CD4-positive, alpha-beta T cell treated with Interferon alpha-2 for 1 hour (primary cell): ENCODE measurements around the gene RDH8.

Source experiments
- DNase-seq, 2 donors: peaks; one replicate each; pipeline ENCODE4 v3.0.0-alpha.2; 2020 to 2022

Gene RDH8

GRCh38 chr19:10013316-10013715 lies at the start of gene RDH8:
RDH8 (plus strand) TSS chr19:10013483; CDS start chr19:10013498, 15 bp downstream.
- DNase-seq: no peak

DNA sequence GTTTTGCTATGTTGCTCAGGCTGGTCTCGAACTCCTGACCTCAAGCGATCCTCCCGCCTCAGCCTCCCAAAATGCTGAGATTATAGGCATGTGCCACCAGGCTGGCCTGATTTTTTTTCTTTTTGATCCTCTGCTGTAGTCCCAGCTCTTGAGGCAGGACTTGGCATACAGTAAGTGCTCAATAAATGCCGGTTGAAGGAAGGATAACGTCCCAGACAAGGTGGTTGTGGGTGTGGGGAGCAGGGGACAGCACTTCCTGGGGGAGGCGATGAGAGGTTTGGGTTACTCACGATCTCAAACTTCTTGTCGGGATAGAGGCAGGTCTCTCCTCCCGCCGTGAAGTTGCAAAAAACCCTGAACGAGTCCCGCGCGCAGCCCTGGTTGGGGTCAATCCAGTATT lies 47.3 kb upstream of the RDH8 start:
- no peak for DNase-seq

DNA sequence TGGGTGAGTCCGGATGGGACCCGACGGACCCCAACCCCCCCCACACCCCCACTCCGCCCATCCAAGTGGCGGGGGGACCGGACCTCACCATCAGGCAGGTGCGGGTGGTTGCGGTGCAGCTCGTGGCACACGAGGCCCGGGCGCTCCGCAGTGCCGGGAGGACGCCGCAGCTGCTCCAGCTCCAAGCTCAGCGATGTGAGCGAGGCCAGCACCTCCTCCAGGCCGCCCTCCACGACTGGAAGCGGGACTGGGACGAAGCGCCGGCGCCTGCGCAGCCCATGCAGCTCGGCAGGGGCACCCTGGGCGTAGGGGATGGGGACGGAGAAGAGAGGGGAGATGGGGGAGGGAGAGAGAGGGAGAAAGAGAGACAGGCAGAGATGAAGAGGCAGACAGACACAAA lies 46.8 kb upstream of the RDH8 start:
- DNase-seq: no peak

GRCh38 chr19:9967326-9967725 lies 46.0 kb upstream of the RDH8 start:
- no peak for DNase-seq

GRCh38 chr19:9968820-9969687 lies 44.2 kb upstream of the RDH8 start:
- DNase-seq: no peak

DNA sequence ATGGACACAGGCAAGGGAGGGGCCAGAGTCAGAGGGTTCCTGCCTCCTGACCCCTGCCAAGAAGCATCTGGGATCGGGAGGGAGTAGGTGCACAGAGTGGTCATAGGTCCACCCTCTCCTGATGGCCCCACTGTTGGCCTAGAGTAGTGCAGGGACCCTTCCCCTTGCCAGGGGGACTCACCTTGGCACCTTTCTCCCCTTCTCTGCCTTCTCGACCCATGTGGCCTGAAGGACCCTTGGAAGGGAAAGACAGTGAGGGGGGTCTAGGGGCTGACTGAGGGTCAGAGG lies 43.7 kb upstream of the RDH8 start:
- DNase-seq: no peak

DNA sequence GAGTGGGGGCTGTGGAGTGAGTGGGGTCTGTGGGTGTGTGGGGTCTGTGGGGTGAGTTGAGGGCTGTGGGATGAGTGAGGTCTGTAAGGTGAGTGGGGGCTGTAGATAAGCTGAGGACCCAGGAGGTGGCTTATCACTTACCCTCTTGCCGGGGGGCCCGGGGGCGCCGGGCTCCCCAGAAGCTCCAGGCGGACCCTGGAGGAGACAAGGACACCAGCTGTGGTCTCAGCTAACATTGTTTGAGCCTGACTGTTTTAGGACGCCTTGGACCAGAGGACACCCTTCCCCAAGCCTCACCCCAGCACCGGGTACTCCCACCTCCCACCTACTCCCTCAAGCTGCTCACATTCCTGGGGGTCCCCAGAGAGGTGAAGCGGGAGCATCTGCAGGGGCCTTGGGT lies 42.8 kb upstream of the RDH8 start:
- no peak for DNase-seq

- DNase-seq: no peak
Observed at GRCh38 chr19:9971166-9971897, 42.0 kb upstream of the RDH8 start.

- DNase-seq: no peak
Observed at GRCh38 chr19:9972103-9972502, 41.2 kb upstream of the RDH8 start.

- no peak for DNase-seq
Observed at GRCh38 chr19:9981406-9982260, 31.6 kb upstream of the RDH8 start.

- no peak for DNase-seq
Observed at GRCh38 chr19:9986787-9987281, 26.4 kb upstream of the RDH8 start.

DNA sequence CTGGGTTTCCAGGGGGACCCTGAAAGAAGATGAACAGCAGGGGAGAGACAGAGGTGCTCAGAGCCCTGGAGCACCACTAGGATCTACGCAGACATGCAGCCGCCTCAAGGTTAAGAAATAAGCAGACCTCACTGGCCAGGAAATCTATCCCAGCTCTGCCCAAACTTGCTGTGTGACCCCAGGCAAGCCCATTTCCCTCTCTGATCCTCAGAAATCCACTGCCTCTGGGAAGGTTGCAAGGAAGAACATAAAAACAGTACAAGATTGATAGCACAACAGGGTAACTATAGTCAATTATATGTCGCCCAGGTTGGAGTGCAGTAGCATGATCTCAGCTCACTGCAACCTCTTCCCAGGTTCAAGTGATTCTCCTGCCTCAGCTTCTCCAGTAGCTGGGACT lies 23.8 kb upstream of the RDH8 start:
- no peak for DNase-seq

- no peak for DNase-seq
Observed at GRCh38 chr19:9991425-9992191, 21.7 kb upstream of the RDH8 start.

- no peak for DNase-seq
Observed at GRCh38 chr19:9995084-9995483, 18.2 kb upstream of the RDH8 start.

GRCh38 chr19:9995999-9996398 lies 17.3 kb upstream of the RDH8 start:
- DNase-seq: no peak

GRCh38 chr19:9996541-9996940 lies 16.7 kb upstream of the RDH8 start:
- no peak for DNase-seq

DNA sequence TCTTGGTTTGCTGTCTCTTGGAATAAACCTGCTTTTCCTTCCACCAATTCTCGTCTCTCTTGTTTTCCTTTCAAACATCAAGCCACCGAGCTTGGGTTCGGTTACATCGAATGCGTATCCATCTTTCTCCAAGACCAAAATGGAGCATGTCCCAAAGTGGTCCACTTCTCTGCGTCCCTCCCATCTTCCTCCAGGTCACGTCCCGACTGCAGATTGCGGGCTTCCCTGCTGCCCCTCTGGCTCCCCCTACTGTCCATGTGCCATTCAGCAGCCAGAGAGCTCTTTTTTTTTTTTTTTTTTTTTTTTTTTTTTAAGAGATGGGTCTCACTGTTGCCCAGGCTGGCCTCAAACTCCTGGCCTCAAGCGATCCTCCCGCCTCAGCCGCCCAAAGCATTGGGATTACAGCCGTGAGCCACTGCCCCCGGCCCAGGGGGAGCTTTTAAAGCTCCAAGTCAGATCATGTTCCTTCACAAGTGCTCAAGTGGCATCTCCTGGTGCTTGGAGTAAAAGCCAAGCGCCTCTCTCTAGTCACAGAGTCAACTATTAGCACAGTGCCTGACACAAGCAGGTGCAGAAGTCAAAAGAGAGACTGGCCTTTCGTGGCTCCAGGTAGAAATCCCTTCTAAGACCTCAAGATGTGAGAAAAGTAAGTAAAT lies 13.0 kb upstream of the RDH8 start:
- DNase-seq: peak; percentile 55 to 68

- DNase-seq: no peak
Observed at GRCh38 chr19:10001899-10002298, 11.4 kb upstream of the RDH8 start.

GRCh38 chr19:10003271-10003670 lies 10.0 kb upstream of the RDH8 start:
- DNase-seq: no peak

- DNase-seq: no peak
Observed at GRCh38 chr19:10004617-10005016, 8.7 kb upstream of the RDH8 start.

DNA sequence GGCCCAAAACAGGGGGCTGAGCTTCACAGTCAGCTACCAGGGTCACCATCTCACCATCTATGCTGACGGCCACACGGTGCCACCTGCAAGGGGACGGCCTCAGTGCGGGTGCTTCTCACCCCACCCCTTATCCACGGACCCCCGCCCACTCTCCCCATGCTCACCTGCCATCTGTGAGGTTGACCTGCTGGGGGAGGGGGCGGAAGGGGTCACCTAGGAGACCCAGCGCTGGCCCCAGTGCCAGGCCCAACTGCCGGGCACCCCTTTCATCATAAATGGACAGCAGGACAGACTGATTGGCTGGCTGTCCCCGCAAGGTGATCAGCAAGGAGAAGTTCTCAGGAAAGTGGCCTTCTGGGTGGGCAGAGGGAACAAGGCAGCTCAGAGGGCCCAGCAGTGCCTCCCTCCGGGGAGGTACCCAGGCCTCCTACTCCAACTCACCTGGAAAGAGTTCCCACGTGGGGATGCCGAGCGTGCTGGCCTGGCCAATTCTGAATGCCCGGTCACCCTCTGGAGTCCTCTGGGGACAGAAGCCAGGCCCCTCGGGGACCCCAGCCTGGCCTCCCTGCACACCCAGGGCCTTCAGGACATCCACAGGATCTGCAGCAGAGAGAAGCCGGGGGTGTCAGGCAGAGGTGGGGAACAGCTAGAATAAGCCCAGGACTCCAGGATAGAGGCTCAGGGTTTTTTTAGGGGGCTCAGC lies 7.5 kb upstream of the RDH8 start:
- DNase-seq: no peak
